Measurements from ENCODE around the gene DNASE2.

- TF ChIP-seq POLR2AphosphoS5 (IDR thresholded peaks at IDR 0.05; ENCODE audit: low read depth, low read length), result no peak
- TF ChIP-seq, protein P1, sequence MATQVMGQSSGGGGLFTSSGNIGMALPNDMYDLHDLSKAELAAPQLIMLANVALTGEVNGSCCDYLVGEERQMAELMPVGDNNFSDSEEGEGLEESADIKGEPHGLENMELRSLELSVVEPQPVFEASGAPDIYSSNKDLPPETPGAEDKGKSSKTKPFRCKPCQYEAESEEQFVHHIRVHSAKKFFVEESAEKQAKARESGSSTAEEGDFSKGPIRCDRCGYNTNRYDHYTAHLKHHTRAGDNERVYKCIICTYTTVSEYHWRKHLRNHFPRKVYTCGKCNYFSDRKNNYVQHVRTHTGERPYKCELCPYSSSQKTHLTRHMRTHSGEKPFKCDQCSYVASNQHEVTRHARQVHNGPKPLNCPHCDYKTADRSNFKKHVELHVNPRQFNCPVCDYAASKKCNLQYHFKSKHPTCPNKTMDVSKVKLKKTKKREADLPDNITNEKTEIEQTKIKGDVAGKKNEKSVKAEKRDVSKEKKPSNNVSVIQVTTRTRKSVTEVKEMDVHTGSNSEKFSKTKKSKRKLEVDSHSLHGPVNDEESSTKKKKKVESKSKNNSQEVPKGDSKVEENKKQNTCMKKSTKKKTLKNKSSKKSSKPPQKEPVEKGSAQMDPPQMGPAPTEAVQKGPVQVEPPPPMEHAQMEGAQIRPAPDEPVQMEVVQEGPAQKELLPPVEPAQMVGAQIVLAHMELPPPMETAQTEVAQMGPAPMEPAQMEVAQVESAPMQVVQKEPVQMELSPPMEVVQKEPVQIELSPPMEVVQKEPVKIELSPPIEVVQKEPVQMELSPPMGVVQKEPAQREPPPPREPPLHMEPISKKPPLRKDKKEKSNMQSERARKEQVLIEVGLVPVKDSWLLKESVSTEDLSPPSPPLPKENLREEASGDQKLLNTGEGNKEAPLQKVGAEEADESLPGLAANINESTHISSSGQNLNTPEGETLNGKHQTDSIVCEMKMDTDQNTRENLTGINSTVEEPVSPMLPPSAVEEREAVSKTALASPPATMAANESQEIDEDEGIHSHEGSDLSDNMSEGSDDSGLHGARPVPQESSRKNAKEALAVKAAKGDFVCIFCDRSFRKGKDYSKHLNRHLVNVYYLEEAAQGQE (IDR thresholded peaks at IDR 0.05; ENCODE audit: insufficient read depth in 1 of 2, low read depth in 2 of 2, low read length in 2 of 2), result no peak
- no peak for TF ChIP-seq TAF1 (IDR thresholded peaks at IDR 0.05; ENCODE audit: borderline replicate concordance, insufficient read depth, low read length)
- TF ChIP-seq SIN3A (IDR thresholded peaks at IDR 0.05; ENCODE audit: borderline replicate concordance, insufficient read depth, low read length), result no peak
- TF ChIP-seq FOXP2 (optimal IDR thresholded peaks at IDR 0.05; ENCODE audit: borderline replicate concordance, extremely low read depth, extremely low read length, insufficient read depth), result no peak
Measured at GRCh38 chr19:12825254-12826131, 55.8 kb downstream of the DNASE2 start.

Measured in PFSK-1 (cell line).